GM13976 (cell line): Measurements from ENCODE around the gene FOXO1.

Source experiments
- DNase-seq: peaks from one replicate; pipeline ENCODE4 v3.0.0; 2012; ENCODE audit warnings: low spot score
- CTCF ChIP-seq: IDR thresholded peaks from 2 replicates; pipeline ENCODE4 v1.5.1; 2012; ENCODE audit warnings: borderline replicate concordance, mild to moderate bottlenecking; ENCODE audit not compliant: insufficient read depth; ENCODE audit errors: extremely low read depth, missing control alignments, control extremely low read depth
- in situ Hi-C: fragments of 300-500 bp; cut with MboI; formaldehyde crosslinking; loops from one replicate; pipeline ENCODE4 v1.12.0; 2022; ENCODE audit warnings: low sequenced_read_pairs, mixed read lengths, inconsistent platforms; ENCODE audit not compliant: unreplicated experiment

Gene FOXO1

GRCh38 chr13:40608308-40608707 is 58.1 kb downstream of the FOXO1 start:
- in situ Hi-C loops = no loop called here
- no peak for DNase-seq
- no peak for TF ChIP-seq CTCF

- no peak for TF ChIP-seq CTCF
- in situ Hi-C loops = no loop called here
- no peak for DNase-seq
Measured at GRCh38 chr13:40605573-40605972, 60.9 kb downstream of the FOXO1 start.

- no peak for TF ChIP-seq CTCF
- no peak for DNase-seq
- in situ Hi-C loops = no loop called here
Measured at GRCh38 chr13:40604135-40604534, 62.3 kb downstream of the FOXO1 start.

GRCh38 chr13:40600149-40600751 is 66.2 kb downstream of the FOXO1 start:
- DNase-seq = no peak
- no peak for TF ChIP-seq CTCF
- in situ Hi-C loops = no loop called here

- no peak for TF ChIP-seq CTCF
- no peak for DNase-seq
- in situ Hi-C loops = no loop called here
Measured at GRCh38 chr13:40599747-40600146, 66.7 kb downstream of the FOXO1 start.

- TF ChIP-seq CTCF = no peak
- DNase-seq = no peak
Measured at GRCh38 chr13:40599124-40599523, 67.3 kb downstream of the FOXO1 start.

More at GRCh38 chr13:40599124-40599523, 67.3 kb downstream of the FOXO1 start:
- in situ Hi-C loops = no loop called here
